HG02571 (cell line): ENCODE results near the gene EIF3K.

Source experiments
- ATAC-seq: cut with Tn5 transposase; IDR thresholded peaks from one replicate; pipeline ENCODE4 v1.9.1; 2021; ENCODE audit warnings: mild to moderate bottlenecking, moderate library complexity; ENCODE audit not compliant: unreplicated experiment

EIF3K gene

GRCh38 chr19:38683393-38684077 lies 64.5 kb downstream of the EIF3K start:
- ATAC-seq: no peak

- ATAC-seq: no peak
Observed at GRCh38 chr19:38684078-38684861, 65.3 kb downstream of the EIF3K start.

- no peak for ATAC-seq
Observed at GRCh38 chr19:38684862-38685665, 66.1 kb downstream of the EIF3K start.

DNA sequence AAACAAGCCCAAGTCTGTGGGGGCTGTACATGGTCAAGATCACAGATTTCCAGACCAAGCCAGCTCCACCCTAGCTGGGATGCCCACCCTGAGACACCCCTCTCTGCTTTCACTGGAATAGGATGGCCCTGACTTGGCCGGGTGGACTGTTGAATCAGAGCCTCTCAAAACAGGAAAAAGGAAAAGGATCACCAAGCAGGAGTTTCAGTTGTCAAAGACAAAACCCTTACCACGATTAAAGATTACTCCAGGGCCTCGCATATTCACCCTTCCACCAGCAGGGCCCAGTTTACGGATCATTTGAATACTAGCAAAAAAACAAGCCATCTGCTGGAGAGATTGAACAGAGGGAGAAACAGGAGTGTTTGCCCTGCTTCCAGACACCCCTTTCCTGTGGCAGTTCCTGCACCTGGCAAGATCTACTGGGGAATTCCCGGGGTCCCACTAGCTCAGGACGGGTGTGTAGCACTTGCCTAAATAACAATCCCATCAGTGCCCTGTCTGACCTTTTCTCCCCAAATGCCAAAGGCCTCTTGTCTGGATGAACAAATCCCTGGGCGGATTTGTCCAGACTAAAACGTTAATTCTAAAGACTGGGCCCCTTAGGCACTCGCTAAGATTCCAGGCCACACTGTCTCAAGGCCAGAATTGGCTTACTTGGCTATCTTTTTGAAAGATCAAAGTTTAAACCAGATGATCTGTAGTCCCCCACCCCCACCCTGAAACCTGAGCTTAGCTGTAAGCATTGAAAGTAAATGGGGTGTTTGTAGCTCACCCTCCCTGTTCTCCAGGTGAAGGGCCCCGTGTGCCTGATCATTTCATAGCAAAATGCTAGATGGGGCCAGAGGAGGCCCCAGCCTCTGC lies 66.9 kb downstream of the EIF3K start:
- no peak for ATAC-seq

- no peak for ATAC-seq
Observed at GRCh38 chr19:38686530-38686888, 67.5 kb downstream of the EIF3K start.
